Measurements from ENCODE around the gene GNB1L.

DNA sequence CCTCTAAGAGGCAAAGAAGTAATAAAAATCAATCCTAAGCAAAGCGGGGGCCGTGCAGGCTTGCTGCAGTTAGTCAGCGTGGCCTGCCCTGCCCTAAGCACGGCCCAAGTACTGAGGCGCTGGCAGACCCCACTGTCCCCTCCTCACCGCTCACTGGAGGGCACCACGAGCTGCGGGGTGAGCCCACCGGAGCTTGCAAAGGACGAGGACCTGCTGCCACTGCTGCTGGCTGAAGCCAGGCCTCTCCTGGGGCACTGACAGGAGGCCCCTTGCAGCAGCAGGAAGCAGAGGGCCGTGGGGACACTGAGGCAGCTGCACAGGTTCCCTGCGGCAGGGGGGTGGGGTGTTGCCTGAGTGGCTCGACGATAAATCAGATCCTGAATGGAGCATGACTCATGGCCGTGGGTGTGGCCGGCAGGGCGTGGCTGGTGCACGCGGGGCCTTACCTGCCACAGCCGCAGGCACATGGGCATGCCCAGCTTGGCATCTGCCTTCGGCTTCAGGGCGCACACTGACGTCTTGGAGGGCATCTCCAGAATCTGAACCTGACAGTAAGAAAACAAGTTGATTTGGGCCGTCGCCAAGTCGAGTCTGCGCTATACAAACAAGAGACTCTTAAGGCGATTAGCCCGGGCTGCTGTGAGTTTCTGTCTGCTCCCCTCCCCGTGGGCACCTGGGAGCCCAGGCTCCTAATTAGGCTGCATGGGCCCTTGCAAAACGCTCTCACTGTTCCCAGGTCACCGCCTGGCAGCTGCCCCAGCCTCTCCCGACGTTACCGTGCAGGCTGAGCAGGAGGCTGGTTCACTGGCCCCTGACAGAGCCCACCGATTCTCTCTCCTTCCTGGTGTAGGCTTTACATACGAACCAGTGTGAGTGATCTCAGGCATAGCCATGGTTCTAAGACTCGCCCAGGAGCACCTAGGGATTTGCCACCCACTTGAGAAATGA is 48.2 kb downstream of the GNB1L start:
- TF ChIP-seq POLR2AphosphoS5 (IDR thresholded peaks at IDR 0.05) (peak; percentile 66), POLR2A (IDR thresholded peaks at IDR 0.05) (no peak)

Data from prostate gland (tissue), 1 donor.